B cell (primary cell): ENCODE data around the gene EP400.

Source experiments
- CTCF ChIP-seq: fragments of 200-600 bp; IDR thresholded peaks from one replicate; pipeline ENCODE4 v1.8.0; 2022; ENCODE audit warnings: antibody characterized with exemption, mild to moderate bottlenecking
- EZH2 ChIP-seq: IDR thresholded peaks from 2 replicates; pipeline ENCODE4 v1.6.1; 2012; ENCODE audit warnings: borderline replicate concordance, low read depth, mild to moderate bottlenecking, moderate library complexity, low read length; ENCODE audit not compliant: insufficient read depth, poor library complexity, severe bottlenecking

DNA sequence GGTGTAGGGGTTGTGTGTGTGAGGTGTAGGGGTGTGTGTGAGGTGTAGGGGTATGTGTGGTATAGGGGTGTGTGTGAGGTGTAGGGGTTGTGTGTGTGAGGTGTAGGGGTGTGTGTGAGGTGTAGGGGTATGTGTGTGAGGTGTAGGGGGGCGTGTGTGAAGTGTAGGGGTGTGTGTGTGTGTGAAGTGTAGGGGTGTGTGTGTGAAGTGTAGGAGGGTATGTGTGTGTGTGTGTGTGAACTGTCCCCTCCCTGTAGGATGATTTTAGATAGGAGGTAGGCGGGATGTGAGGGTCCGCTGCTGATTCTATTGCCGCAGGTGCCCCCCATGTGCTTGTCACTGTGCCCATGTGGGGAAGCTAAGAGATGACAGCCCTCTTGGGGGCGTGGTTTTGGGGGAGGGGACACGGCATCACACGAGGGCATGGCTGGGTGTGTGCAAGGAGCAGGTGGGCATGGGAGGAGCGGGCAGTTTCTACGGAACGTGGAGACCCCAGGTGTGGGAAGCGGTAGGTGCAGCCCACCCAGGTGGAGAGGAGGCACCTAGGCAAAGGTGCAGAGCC, 105.9 kb downstream of the EP400 start:
- TF ChIP-seq CTCF (no peak), EZH2 (no peak)
